ENCODE results near the gene LAYN. TPM values are rescaled to one million over a fixed set of nuclear protein-coding genes. Genes with fewer than 3 reads are reported as not detected.

Gene LAYN
- total RNA-seq, 1 donor from 2014 or later, result 5.3 TPM

DNA sequence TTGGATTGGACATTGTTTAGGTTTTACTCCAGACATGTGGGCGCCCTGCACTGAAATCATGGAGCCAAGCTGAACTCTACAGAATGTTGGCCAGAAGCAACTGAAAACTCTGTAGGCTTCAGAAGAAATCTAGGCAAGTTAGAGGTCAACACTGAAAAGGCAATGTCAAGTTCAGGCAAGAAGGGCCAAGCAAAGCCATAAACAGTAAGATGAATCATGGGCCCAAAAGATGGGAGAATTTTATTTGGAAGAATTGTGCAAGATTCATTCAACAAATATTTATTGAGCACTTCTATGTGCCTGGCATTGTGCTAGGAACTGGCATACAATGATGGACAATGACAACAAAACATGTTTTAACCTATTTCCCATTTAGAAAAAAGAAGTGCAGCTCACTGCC is 15.1 kb upstream of the LAYN start:
- DNase-seq (ENCODE audit: low read depth) (peak; percentile 68), FAIRE-seq (no peak)
- Histone ChIP-seq H3K4me3 (ENCODE audit: low read depth, low read length) (no peak overlapping the region), H3K36me3 (ENCODE audit: control insufficient read depth, insufficient read depth, low read length) (no peaks in the 10 kb centered on the region), H3K27me3 (ENCODE audit: control insufficient read depth, insufficient read depth, low read length) (no peaks in the 10 kb centered on the region)
- TF ChIP-seq, protein P1, sequence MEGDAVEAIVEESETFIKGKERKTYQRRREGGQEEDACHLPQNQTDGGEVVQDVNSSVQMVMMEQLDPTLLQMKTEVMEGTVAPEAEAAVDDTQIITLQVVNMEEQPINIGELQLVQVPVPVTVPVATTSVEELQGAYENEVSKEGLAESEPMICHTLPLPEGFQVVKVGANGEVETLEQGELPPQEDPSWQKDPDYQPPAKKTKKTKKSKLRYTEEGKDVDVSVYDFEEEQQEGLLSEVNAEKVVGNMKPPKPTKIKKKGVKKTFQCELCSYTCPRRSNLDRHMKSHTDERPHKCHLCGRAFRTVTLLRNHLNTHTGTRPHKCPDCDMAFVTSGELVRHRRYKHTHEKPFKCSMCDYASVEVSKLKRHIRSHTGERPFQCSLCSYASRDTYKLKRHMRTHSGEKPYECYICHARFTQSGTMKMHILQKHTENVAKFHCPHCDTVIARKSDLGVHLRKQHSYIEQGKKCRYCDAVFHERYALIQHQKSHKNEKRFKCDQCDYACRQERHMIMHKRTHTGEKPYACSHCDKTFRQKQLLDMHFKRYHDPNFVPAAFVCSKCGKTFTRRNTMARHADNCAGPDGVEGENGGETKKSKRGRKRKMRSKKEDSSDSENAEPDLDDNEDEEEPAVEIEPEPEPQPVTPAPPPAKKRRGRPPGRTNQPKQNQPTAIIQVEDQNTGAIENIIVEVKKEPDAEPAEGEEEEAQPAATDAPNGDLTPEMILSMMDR (IDR thresholded peaks at IDR 0.05; ENCODE audit: insufficient read depth, low read length, severe bottlenecking), result no peak

DNA sequence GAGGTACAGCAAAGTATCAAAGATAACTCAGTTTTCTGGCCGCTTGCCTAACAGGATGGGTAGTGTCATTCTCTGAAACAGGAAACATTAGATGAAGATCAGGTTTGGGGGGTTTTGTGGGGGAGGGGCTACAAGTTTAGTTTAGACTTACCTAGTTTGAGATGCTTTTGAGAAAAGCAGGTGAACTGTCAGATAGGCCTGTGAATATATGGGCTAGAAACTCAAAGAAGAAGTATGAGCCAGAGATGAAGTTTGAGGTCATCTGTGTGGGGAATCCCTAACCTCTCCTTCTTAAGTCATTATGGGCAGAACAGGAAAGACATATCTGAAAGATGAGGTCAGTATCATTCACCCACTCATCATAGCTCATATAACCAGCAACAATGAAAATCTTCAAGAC is 14.0 kb upstream of the LAYN start:
- peak; percentile 84 for FAIRE-seq
- DNase-seq (ENCODE audit: low read depth), result peak; percentile 96
- Histone ChIP-seq H3K4me3 (ENCODE audit: low read depth, low read length) (no peak overlapping the region), H3K36me3 (ENCODE audit: control insufficient read depth, insufficient read depth, low read length) (no peaks in the 10 kb centered on the region), H3K27me3 (ENCODE audit: control insufficient read depth, insufficient read depth, low read length) (no peaks in the 10 kb centered on the region)
- TF ChIP-seq, protein P1 (IDR thresholded peaks at IDR 0.05; ENCODE audit: insufficient read depth, low read length, severe bottlenecking), result no peak

DNA sequence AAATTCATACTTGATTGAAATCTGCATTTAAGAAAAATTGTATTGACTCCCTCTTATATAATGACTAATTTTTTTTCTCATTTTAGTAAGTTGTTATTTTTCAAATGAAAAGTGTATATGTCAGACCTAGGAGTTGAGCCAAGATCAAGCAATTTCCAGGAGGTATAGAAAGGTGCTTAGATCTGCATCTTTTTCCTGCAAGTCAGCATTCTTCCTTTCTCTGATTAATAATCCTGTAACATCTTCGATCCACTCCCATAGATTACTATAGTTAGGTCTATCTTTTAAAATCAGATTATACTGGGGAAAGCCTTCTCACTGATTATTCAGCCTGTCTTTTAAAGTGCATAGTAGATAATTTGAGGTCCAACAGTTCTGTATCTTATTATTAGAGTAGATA is 13.2 kb upstream of the LAYN start:
- no peaks in the 10 kb centered on the region for H3K27me3 ChIP-seq (ENCODE audit: control insufficient read depth, insufficient read depth, low read length)
- no peak overlapping the region for H3K4me3 ChIP-seq (ENCODE audit: low read depth, low read length)
- TF ChIP-seq, protein P1 (IDR thresholded peaks at IDR 0.05; ENCODE audit: insufficient read depth, low read length, severe bottlenecking), result no peak
- DNase-seq (ENCODE audit: low read depth) (no peak), FAIRE-seq (no peak)
- no peaks in the 10 kb centered on the region for H3K36me3 ChIP-seq (ENCODE audit: control insufficient read depth, insufficient read depth, low read length)

DNA sequence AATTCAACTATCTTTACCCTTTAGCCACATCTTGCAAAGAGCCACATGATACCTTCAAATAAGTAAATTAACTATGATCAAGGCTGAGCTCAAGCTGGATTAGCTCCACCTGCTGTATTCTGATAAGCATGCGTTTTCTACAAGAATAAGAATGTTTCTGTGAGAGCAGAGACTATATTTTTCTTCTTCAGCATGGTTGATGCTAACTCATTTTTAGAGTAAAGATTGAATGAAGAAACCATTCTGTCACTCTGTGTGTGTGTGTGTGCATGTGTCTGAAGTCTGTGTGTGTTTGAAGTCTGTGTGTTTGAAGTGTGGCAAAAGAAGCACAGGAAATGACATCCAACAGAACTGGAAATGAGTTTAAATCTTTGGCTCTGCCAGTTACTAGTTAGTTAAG is 12.0 kb upstream of the LAYN start:
- DNase-seq (ENCODE audit: low read depth) (peak; percentile 41), FAIRE-seq (no peak)
- TF ChIP-seq, protein P1 (IDR thresholded peaks at IDR 0.05; ENCODE audit: insufficient read depth, low read length, severe bottlenecking), result no peak

DNA sequence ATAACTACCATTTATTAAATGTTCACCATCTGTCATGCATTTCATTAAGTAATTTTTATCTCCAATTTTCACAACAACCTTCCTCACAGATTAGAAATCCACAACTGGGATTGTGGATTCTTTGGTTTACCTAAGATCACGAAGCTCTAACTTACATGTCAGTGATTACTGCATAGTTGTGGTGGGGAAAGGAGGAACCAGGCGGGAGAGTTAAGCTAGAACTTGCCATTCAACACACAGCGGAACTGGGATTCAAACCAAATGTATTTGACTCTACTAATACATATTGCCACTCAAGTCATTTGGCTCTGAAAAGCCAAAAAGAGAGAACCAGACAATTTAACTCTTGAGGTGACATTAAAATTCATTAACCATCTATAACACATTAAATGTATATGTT is 10.4 kb upstream of the LAYN start:
- Histone ChIP-seq H3K36me3 (ENCODE audit: control insufficient read depth, insufficient read depth, low read length) (no peaks in the 10 kb centered on the region), H3K27me3 (ENCODE audit: control insufficient read depth, insufficient read depth, low read length) (no peaks in the 10 kb centered on the region), H3K4me3 (ENCODE audit: low read depth, low read length) (no peak overlapping the region)
- FAIRE-seq (no peak), DNase-seq (ENCODE audit: low read depth) (peak; percentile 76)
- TF ChIP-seq, protein P1 (IDR thresholded peaks at IDR 0.05; ENCODE audit: insufficient read depth, low read length, severe bottlenecking), result no peak

More for the DNA sequence above, 12.0 kb upstream of the LAYN start:
- Histone ChIP-seq H3K36me3 (ENCODE audit: control insufficient read depth, insufficient read depth, low read length) (no peaks in the 10 kb centered on the region), H3K27me3 (ENCODE audit: control insufficient read depth, insufficient read depth, low read length) (no peaks in the 10 kb centered on the region), H3K4me3 (ENCODE audit: low read depth, low read length) (no peak overlapping the region)

DNA sequence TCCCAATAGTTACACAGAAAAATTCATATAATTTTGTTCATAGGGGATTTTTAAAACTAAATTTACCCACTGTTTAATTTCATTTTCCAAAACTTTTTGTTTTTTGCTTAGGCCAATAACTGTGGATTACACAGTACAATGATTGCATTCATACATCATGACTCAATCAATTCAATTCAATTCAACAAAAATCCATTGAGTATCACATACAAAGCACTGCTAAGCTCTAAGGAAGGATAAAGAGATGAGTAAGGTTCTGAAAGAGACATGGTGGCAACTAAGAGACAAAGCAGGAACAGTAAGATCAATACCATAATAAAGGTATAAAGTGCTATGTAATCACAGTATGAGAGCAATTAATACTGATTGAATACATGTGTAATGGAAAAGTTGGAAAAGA is 9.4 kb upstream of the LAYN start:
- TF ChIP-seq, protein P1 (IDR thresholded peaks at IDR 0.05; ENCODE audit: insufficient read depth, low read length, severe bottlenecking), result no peak
- H3K27me3 ChIP-seq (ENCODE audit: control insufficient read depth, insufficient read depth, low read length), result no peaks in the 10 kb centered on the region
- FAIRE-seq (no peak), DNase-seq (ENCODE audit: low read depth) (peak; percentile 76)
- H3K4me3 ChIP-seq (ENCODE audit: low read depth, low read length), result no peak overlapping the region
- H3K36me3 ChIP-seq (ENCODE audit: control insufficient read depth, insufficient read depth, low read length), result no peaks in the 10 kb centered on the region

All from bronchial epithelial cell (primary cell).